H7 (cell line): ENCODE data around the gene DISP2. TPM values are rescaled to one million over a fixed set of nuclear protein-coding genes. Genes with fewer than 3 reads are reported as not detected.
A peak's percentile ranks its signal among the peaks of the same experiment; 100 is the strongest.

Experiments
- DNase-seq: peaks from one replicate; pipeline ENCODE4 v3.0.0; 2012
- H3K27me3 ChIP-seq: 2 replicates; pipeline ENCODE4 v1.6.0; 2011; ENCODE audit warnings: mild to moderate bottlenecking, low read length; ENCODE audit not compliant: control insufficient read depth, insufficient read depth
- H3K36me3 ChIP-seq: replicated peaks from 2 replicates; pipeline ENCODE4 v1.5.1; 2011; ENCODE audit warnings: low read length; ENCODE audit not compliant: control insufficient read depth, insufficient read depth
- H3K4me3 ChIP-seq: 2 replicates; pipeline ENCODE4 v1.5.1; 2011; ENCODE audit warnings: low read depth, mild to moderate bottlenecking, control low read depth, low read length, moderate library complexity; ENCODE audit not compliant: insufficient read depth
- total RNA-seq: library from RNA; depleted of rRNA; stranded (reverse); fragments of >200 nt; shearing (Covaris generic); gene quantifications from 2 replicates; pipeline ENCODE4 v1.2.3, GENCODE V29; 2014

The DISP2 gene
- total RNA-seq, 1 experiment from 2014 or later = 0.52 TPM

DNA sequence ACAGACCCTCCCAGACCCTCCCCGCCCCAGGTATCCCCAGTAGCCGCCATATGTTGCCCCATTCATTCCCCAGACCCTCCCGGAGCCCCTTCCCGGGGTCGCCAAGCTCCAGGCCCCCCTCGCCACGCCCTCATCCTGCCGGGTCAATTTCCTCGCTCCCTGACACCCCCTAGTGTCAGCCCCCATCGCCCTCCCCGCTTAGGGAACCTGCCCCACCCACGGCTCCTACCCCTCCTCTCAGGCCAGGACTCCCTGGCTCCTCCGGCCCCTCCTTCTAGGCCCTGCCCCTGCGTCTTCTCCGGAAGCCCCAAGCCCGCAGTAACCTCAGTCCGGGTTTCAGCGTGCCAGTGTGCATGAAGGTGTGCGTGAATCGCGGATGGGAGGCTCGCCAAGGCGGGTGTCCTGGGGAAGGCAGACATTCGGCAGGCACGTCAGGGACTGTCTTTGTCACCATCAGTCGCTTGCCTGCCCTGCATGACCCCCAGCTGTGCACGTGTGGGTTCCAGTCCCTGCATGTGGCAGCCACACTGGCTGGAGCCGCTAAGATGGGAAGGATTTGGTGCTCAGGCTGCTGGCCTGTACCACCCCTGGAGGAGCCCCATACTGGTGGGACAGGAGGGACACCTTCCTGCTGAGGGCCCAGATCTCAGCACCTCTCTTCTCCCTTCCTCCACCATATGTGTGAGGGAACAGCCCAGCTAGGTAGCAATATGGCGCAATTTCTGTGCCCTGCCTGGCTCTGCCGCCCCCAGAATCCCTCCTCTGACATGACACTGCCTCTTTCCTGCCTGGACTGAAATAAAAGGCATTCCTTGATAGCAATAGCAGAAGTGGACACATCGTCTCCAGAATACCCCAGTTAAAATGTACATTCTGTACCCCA lies 693 bp downstream of the DISP2 start:
- H3K27me3 ChIP-seq = peaks cover 21% of the 10 kb centered on the region
- no peaks in the 10 kb centered on the region for H3K36me3 ChIP-seq
- DNase-seq = peak; percentile 87
- peak overlapping the region; percentile 47 for H3K4me3 ChIP-seq

DNA sequence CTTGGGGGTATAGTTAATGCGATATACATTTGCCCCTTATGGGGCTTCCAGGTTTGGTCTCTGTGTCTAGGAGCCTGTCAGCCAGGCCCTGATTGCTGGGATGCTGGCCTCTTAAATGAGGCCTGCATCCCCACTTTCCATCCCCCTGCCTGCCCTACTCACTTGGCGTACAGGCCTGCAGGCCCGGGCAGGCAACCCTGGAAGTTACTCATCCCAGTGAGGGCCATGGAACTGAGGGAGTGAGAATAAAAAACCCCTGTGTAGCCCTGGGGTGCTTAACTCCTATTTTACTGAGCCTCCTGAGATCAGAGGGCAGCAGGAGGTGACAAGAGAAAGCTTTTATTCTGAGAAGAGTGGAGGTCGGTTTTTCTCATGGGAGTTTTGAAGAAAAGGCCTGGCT lies 2.0 kb downstream of the DISP2 start:
- DNase-seq = no peak
- Histone ChIP-seq H3K27me3 (peaks cover 21% of the 10 kb centered on the region), H3K36me3 (no peaks in the 10 kb centered on the region), H3K4me3 (no peak overlapping the region)

DNA sequence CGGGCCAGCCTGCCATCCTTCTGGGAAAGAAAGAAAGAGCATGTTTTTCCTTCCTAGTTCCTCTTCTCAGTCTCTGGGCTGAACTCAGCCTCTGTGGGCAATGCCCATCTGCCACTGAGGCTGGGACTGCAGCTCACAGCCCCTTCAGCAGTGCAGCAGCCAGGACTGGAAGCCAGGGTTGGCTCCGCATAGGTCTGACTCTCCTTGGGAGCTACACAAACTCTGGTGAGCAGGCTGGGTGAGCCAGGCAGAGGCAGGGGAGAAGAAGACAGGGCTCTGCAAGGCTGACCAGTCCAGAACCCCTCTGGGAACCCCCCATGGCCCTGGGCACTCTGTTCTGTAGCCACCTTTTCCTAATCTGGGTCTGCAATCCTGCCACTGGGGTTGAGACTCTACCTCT lies 3.6 kb downstream of the DISP2 start:
- H3K27me3 ChIP-seq = peaks cover 19% of the 10 kb centered on the region
- no peak for DNase-seq

DNA sequence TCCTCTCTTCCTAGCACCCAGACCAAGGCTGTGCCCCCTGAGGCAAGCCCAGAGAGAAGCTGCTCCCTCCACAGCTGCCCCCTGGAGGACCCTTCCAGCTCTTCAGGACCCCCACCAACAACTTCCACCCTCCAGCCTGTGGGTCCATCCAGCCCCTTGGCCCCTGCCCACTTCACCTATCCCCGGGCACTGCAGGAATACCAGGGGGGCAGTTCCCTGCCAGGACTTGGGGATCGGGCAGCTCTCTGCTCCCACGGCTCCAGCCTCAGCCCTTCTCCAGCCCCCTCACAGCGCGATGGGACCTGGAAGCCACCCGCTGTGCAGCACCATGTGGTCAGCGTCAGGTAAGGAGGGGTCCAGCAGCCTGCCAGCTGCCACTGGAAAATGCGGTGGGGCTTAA lies 5.6 kb downstream of the DISP2 start:
- peaks cover 24% of the 10 kb centered on the region for H3K27me3 ChIP-seq

More for the DNA sequence above, 3.6 kb downstream of the DISP2 start:
- Histone ChIP-seq H3K36me3 (no peaks in the 10 kb centered on the region), H3K4me3 (no peak overlapping the region)

GRCh38 chr15:40364251-40364650 lies 6.2 kb downstream of the DISP2 start:
- DNase-seq = no peak
- Histone ChIP-seq H3K4me3 (no peak overlapping the region), H3K36me3 (no peaks in the 10 kb centered on the region), H3K27me3 (peaks cover 22% of the 10 kb centered on the region)

More for the DNA sequence above, 5.6 kb downstream of the DISP2 start:
- DNase-seq = no peak
- no peak overlapping the region for H3K4me3 ChIP-seq
- H3K36me3 ChIP-seq = no peaks in the 10 kb centered on the region

DNA sequence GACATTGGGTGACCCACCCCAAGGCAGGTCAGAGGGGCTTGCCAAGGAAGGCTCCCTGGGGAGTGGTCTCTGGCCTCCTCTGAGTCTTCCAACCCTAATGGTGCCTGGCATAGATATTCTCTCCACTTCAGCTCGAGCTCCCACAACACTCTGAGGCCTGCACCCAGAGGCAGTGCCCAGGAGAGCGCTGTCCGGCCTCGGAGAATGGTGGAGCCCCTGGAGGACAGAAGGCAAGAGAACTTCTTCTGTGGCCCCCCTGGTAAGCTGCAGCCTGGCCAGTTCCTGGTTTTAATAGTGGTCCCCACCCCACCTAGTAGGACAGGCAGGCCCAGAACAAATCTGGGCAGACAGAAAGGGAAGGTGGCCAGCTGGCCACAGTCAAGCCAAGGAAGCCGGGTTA lies 7.0 kb downstream of the DISP2 start:
- Histone ChIP-seq H3K4me3 (no peak overlapping the region), H3K36me3 (no peaks in the 10 kb centered on the region), H3K27me3 (peaks cover 19% of the 10 kb centered on the region)
- no peak for DNase-seq

- H3K4me3 ChIP-seq = no peak overlapping the region
- DNase-seq = no peak
- H3K36me3 ChIP-seq = no peaks in the 10 kb centered on the region
- H3K27me3 ChIP-seq = peaks cover 17% of the 10 kb centered on the region
Observed at GRCh38 chr15:40365624-40366456, 7.8 kb downstream of the DISP2 start.

DNA sequence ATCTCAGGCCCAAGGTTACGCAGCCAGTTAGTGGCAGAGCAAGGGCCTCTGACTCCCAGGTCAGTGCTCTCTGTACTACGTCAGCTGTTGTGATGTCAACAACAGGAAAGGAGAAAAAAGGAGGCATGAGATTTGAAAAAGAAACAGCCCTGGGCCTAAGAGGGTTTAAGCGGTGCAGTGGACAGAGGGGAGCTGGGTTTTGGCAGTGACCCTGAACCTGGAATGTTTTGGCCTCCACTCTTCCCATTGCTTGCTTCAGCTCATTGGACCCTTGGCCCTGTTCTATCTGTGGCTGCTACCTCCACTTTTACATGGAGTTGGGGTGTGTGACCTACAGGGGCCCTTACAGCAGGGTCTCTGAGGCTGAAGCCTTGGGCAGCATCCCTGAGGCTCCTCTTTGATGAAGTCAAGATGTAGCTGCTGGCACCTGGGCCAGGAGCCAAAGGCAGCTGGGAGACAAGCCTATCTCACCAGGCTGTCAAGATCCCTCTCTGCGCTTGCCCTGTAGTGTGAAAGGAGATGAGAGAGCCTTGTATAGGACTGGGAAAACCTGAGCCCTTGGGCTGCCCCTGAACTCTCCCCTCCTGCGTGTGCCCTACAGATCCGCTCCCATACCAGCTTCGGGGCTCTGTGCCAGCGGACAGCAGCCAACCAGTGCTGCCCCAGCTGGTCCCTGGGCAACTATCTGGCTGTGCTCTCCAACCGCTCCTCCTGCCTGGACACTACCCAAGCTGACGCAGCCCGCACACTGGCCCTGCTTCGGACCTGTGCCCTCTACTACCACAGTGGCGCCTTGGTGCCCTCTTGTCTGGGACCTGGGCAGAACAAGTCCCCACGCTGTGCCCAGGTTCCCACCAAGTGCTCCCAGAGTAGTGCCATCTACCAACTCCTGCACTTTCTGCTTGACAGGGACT lies 8.7 kb downstream of the DISP2 start:
- Histone ChIP-seq H3K4me3 (no peak overlapping the region), H3K36me3 (no peaks in the 10 kb centered on the region), H3K27me3 (peaks cover 17% of the 10 kb centered on the region)
- DNase-seq = no peak

DNA sequence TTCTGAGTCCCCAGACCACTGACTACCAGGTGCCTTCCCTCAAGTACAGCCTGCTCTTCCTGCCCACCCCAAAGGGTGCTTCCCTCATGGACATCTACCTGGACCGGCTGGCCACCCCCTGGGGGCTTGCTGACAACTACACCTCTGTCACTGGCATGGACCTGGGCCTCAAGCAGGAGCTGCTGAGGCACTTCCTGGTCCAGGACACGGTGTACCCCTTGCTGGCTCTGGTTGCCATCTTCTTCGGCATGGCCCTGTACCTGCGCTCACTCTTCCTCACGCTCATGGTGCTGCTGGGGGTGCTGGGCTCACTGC lies 9.3 kb downstream of the DISP2 start:
- peaks cover 17% of the 10 kb centered on the region for H3K27me3 ChIP-seq
- H3K36me3 ChIP-seq = no peaks in the 10 kb centered on the region
- no peak for DNase-seq
- H3K4me3 ChIP-seq = no peak overlapping the region; the same call in 1 of the 2 replicates

DNA sequence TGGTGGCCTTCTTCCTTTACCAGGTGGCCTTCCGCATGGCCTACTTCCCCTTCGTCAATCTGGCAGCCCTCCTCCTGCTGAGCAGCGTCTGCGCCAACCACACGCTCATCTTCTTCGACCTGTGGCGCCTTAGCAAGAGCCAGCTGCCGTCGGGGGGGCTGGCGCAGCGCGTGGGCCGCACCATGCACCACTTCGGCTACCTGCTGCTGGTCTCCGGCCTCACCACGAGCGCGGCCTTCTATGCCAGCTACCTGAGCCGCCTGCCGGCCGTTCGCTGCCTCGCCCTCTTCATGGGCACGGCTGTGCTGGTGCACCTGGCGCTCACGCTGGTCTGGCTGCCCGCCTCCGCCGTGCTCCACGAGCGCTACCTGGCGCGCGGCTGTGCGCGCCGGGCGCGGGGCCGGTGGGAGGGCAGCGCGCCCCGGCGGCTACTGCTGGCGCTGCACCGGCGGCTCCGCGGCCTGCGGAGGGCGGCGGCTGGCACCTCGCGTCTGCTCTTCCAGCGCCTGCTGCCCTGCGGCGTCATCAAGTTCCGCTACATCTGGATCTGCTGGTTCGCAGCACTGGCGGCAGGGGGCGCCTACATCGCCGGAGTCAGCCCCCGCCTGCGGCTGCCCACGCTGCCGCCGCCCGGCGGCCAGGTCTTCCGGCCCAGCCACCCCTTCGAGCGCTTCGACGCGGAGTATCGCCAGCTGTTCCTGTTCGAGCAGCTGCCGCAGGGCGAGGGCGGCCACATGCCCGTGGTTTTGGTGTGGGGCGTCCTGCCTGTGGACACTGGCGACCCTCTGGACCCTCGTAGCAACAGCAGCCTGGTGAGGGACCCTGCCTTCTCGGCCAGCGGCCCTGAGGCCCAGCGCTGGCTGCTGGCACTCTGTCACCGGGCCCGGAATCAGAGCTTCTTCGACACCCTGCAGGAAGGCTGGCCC lies 9.9 kb downstream of the DISP2 start:
- DNase-seq = peak; percentile 98
- peak overlapping the region; percentile 29 for H3K4me3 ChIP-seq
- no peaks in the 10 kb centered on the region for H3K36me3 ChIP-seq
- H3K27me3 ChIP-seq = peaks cover 17% of the 10 kb centered on the region

DNA sequence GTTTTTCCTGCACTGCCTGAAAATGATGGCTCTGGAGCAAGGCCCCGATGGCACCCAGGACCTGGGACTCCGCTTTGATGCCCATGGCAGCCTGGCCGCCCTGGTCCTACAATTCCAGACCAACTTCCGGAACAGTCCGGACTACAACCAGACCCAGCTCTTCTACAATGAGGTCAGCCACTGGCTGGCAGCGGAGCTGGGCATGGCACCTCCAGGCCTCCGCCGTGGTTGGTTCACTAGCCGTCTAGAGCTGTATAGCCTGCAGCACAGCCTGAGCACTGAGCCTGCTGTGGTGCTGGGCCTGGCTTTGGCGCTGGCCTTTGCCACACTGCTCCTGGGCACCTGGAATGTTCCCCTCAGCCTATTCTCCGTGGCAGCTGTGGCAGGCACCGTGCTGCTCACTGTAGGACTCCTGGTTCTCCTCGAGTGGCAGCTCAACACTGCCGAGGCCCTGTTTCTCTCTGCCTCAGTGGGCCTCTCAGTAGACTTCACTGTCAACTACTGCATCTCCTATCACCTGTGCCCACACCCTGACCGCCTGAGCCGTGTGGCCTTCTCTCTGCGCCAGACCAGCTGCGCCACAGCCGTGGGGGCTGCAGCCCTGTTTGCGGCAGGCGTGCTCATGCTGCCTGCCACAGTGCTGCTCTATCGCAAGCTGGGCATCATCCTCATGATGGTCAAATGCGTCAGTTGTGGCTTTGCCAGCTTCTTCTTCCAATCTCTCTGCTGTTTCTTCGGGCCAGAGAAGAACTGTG lies 10.9 kb downstream of the DISP2 start:
- peaks cover 17% of the 10 kb centered on the region for H3K27me3 ChIP-seq

DNA sequence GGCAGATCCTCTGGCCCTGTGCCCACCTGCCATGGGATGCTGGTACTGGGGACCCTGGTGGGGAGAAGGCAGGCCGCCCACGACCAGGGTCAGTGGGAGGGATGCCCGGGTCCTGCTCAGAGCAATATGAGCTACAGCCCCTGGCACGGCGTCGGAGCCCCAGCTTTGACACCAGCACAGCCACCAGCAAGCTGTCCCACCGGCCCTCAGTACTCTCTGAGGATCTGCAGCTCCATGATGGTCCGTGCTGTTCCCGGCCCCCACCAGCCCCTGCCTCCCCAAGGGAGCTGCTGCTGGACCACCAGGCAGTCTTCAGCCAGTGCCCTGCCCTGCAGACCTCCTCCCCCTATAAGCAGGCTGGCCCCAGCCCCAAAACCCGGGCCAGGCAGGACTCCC lies 11.5 kb downstream of the DISP2 start:
- H3K36me3 ChIP-seq = no peaks in the 10 kb centered on the region
- DNase-seq = no peak
- peaks cover 17% of the 10 kb centered on the region for H3K27me3 ChIP-seq
- H3K4me3 ChIP-seq = no peak overlapping the region

More for the DNA sequence above, 10.9 kb downstream of the DISP2 start:
- DNase-seq = no peak
- Histone ChIP-seq H3K4me3 (no peak overlapping the region), H3K36me3 (no peaks in the 10 kb centered on the region)

- Histone ChIP-seq H3K27me3 (peaks cover 17% of the 10 kb centered on the region), H3K4me3 (no peak overlapping the region), H3K36me3 (no peaks in the 10 kb centered on the region)
- DNase-seq = no peak
Observed at GRCh38 chr15:40369971-40370370, 12.0 kb downstream of the DISP2 start.
